ENCODE measurements around the gene SND1.

- TF ChIP-seq EZH2phosphoT487 (IDR thresholded peaks at IDR 0.05; ENCODE audit: borderline replicate concordance, low read length) (no peak), CTCF (conservative IDR thresholded peaks at IDR 0.05; ENCODE audit: low read depth, low read length) (no peak), EZH2 (IDR thresholded peaks at IDR 0.05; ENCODE audit: low read length, unreplicated experiment) (no peak)
These were observed 82.0 kb downstream of the SND1 start for GRCh38 chr7:127733986-127734385.

All from PC-3 (cell line).